Astrocyte of the spinal cord (primary cell): ENCODE data around the gene COQ10A.

Source experiments
- DNase-seq: peaks from one replicate; pipeline ENCODE4 v3.0.0; 2011; ENCODE audit warnings: low read depth, low spot score
- H3K4me3 ChIP-seq: 2 replicates; pipeline ENCODE4 v1.5.1; 2011; ENCODE audit warnings: low read depth, mild to moderate bottlenecking, low read length, moderate library complexity
- CTCF ChIP-seq: IDR thresholded peaks from 2 replicates; pipeline ENCODE4 v1.5.1; 2012; ENCODE audit warnings: low read depth, mild to moderate bottlenecking, low read length, inconsistent platforms
- in situ Hi-C: cut with HindIII; loops from 2 replicates; pipeline ENCODE4 v1.10.0; 2017; ENCODE audit warnings: low sequenced_read_pairs

COQ10A gene

DNA sequence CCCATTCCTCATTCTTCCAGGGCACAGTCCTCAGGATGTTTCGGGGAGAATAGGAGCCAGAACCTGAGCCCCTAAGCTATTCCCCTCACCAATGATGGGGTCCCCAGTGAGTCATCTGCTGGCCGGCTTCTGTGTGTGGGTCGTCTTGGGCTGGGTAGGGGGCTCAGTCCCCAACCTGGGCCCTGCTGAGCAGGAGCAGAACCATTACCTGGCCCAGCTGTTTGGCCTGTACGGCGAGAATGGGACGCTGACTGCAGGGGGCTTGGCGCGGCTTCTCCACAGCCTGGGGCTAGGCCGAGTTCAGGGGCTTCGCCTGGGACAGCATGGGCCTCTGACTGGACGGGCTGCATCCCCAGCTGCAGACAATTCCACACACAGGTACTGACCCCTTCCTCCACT lies 35.6 kb upstream of the COQ10A start:
- TF ChIP-seq CTCF = no peak
- no peak overlapping the region for H3K4me3 ChIP-seq
- DNase-seq = no peak
- in situ Hi-C loops = no loop called here

DNA sequence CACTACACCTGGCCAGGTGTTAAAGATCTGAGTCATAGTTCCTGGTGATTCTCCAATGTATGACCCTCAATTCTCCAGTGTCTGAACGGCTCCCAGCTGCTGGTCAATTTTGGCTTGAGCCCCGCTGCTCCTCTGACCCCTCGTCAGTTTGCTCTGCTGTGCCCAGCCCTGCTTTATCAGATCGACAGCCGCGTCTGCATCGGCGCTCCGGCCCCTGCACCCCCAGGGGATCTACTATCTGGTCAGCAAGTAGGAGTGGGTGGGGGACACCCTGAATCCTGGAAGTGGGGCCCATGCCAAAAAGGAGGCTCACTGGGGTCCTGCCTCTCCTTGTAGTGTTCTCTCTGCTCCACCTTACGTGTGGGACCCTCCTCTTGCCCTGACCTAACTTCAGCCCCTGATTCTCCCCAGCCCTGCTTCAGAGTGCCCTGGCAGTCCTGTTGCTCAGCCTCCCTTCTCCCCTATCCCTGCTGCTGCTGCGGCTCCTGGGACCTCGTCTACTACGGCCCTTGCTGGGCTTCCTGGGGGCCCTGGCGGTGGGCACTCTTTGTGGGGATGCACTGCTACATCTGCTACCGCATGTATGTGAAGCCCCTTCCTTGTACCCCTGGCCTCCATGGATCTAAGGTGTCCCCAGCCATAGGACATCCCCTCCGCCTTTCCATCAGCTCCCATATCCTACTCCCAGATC lies 31.9 kb upstream of the COQ10A start:
- TF ChIP-seq CTCF = no peak
- H3K4me3 ChIP-seq = no peak overlapping the region
- in situ Hi-C loops = no loop called here
- DNase-seq = no peak

GRCh38 chr12:56236091-56236490 lies 30.7 kb upstream of the COQ10A start:
- in situ Hi-C loops = no loop called here
- H3K4me3 ChIP-seq = no peak overlapping the region
- DNase-seq = no peak
- no peak for TF ChIP-seq CTCF

- DNase-seq = no peak
- no peak for TF ChIP-seq CTCF
- H3K4me3 ChIP-seq = no peak overlapping the region
- in situ Hi-C loops = no loop called here
Observed at GRCh38 chr12:56236985-56237384, 29.8 kb upstream of the COQ10A start.

DNA sequence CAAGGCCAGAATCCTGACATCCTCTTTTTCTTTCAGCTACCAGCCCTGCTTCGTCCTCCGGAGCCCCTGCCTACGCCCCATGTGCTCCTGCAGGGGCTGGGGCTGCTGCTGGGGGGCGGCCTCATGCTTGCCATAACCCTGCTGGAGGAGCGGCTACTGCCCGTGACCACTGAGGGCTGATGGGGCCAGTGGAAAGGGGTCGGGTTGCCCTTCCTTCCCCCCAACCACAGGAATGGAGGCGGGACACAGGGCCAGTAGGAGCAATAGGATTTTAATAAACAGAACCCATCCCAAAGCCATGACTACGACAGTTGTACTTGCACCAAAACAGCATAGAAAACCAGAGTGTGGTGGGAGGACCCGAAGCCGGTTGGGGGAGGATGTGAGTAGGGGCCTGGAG lies 29.2 kb upstream of the COQ10A start:
- no peak for DNase-seq
- H3K4me3 ChIP-seq = no peak overlapping the region
- TF ChIP-seq CTCF = no peak
- in situ Hi-C loops = no loop called here

DNA sequence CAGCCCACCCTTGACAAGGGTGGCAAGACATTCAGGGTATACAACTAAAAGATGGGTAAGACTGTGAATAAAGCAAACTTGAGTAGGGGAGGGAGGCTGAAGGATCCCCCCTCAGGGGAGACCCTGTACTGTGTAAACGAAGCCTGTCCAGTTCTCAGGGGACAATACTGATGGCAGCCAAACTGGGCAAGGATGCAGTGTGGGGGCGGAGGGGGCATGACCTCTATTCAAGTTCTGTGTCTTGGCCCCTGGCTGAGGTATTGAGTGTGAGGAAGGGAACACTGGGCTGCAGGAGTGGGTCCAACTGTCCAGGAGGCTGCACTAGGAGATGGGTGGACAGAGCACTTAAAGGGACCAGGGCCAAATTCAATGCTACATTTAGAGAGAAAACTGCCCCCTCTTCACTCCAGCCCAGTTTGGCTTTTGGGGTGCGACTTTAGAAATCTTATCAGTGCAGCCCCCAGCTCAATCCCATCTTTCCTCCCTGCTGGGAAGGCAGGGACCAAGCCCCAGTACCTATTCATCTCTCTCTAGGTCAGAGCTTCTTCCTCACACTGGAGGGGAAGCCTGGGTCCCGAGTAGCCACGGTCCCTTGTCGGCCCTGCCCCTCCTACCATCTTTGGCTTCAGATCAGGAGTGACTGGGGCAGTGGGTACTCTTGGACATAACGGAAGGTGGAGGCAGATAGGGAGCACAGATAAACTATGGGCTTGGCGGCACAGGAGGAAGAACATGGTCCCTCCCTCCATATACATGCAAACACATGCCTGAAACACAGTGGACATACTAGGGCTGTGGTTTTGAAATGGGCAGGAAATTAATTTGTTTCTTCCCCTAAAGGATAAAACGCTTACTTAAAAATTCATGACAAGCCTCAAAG lies 25.1 kb upstream of the COQ10A start:
- no peak for TF ChIP-seq CTCF
- in situ Hi-C loops = no loop called here
- DNase-seq = no peak
- H3K4me3 ChIP-seq = no peak overlapping the region
